HG03565 (cell line): Measurements from ENCODE around the gene CCDC9B.
A peak's percentile ranks its signal among the peaks of the same experiment; 100 is the strongest.

Experiments used
- ATAC-seq: cut with Tn5 transposase; IDR thresholded peaks from one replicate; pipeline ENCODE4 v1.9.1; 2021; ENCODE audit warnings: mild to moderate bottlenecking, moderate library complexity; ENCODE audit not compliant: unreplicated experiment

CCDC9B gene

DNA sequence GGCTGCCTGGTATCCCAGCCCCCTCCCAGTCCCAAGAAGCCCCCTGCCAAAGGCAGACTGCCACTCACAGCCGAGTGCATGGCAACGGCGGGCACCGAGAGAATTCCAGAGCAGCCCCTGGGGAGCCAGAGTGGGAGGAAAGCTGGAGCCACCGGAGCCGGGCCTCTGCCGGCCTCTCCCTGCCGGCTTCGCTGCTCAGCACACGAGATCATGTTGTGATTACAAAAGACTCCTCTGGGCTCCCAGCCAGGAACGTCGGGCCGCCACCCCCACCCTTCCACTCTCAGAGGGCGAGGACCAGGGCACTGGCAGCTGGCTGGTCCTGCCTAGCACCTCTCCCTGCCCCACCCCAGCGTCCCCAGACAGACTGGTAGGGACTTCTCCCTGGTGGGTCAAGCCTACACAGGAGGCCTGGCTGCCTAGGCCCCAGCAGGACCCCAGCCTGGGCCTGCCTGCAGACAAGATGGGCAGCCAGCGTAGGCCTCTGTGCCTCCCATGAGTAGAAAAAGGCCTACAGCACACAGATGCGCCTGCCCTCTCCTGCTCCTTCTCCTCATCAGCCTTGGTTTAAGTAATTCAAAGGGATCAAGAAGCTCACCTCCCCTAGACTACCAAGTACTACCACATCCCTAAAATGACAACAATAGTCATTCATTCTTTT, at the start of gene CCDC9B:
Gene CCDC9B (minus strand): TSS at position 200 of the 661 bp plus-strand sequence. CDS start 120 bp downstream, at position 80.
- no peak for ATAC-seq

GRCh38 chr15:40389824-40390595, 49.3 kb upstream of the CCDC9B start:
- no peak for ATAC-seq

GRCh38 chr15:40388941-40389823, 48.4 kb upstream of the CCDC9B start:
- ATAC-seq, result no peak

DNA sequence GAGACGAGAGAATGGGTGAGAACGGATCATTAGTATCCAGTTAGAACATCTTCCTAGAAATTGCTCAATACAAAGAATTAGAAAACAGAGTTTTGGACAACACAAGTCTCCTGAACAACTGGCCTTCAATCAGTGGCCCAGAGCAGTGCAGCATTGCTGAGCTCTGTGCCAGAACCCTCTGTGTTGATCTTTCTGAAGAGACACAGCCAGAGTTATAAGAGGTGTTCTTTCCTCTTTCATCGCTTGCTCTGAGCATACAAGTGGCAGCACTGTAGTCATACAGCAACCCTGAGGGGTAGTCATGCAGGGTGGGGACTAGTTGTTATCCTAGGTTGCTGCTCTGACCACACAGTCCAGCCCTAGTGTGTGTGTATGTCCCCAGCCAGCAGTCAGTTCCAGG, 45.7 kb upstream of the CCDC9B start:
- no peak for ATAC-seq

DNA sequence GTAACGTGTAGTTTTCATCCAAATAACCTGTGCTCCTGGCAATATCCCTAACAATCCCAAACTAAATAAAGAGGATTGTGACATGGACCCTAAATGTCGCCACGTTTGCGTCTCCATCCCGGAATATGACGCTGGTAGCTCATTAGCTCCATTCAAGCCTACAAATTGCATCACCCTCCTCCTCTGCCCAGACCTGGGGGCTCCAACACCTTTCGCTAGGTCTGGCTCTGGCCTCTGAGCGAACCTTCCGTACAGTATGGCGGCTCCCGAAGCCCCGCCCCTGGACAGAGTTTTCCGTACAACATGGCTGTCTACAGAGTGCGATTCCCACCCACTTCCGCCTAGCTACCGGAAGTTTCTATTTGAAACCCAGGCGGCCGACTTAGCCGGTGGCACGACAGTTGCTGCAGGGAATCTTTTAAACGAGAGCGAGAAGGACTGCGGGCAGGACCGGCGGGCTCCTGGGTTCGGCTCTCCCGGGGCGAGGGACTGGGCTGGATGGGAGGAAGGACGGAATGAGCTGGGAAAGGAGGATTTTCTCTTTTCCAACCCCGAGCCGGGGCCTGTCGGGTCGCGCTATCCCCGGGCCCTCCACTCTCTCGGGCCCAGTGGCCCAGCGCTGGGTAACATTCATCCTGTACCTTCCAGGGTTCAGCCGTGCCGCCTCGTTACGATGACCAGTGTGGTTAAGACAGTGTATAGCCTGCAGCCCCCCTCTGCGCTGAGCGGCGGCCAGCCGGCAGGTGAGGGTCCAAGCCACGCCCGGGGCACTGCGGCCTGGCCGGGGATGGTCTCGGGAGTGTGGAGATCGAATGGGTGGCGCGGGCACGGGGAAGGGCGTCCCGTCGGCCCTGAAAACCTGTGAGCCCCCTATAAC, 42.1 kb upstream of the CCDC9B start, which contains the start of gene KNSTRN:
Gene KNSTRN (plus strand): TSS at position 142 of the 877 bp plus-strand sequence. CDS start 115 bp downstream, at position 257.
- ATAC-seq, result peak; percentile 94

- no peak for ATAC-seq
Observed at GRCh38 chr15:40381818-40382529, 41.2 kb upstream of the CCDC9B start.

DNA sequence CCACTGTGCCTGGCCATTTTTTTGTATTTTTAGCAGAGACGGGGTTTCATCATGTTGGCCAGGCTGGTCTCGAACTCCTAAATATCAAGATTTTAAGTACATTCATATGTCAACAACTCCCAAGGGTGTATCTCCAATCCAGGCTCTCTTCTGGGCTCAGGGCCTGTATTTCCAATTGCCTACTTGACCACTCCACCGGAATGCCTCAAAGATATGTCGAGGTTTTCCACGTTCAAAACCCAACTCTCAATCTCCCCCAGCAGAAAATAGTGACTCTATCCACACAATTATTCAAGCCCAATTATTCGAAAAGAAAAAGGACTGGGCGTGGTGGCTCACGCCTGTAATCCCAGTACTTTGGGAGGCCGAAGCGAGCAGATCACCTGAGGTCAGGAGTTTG, 39.9 kb upstream of the CCDC9B start:
- ATAC-seq, result no peak

GRCh38 chr15:40379853-40380252, 39.1 kb upstream of the CCDC9B start:
- no peak for ATAC-seq

DNA sequence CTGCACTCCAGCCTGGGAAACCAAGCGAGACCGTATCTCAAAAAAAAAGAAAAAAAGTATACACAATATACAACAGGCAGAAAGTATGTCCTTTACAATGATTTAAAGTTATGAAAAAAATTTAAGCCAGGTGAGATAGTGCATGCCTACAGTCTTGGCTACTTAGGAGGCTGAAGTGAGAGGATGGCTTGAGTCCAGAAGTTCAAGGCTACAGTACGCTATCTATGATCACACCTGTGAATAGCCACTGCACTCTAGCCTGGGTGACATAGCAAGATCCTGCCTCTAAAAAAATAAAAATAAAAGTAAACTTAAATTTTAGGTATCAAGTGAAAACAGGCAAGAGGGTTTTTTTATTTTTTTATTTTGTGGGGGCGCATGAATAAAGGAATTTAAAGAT, 38.6 kb upstream of the CCDC9B start:
- no peak for ATAC-seq

GRCh38 chr15:40377606-40378005, 36.9 kb upstream of the CCDC9B start:
- ATAC-seq, result no peak

DNA sequence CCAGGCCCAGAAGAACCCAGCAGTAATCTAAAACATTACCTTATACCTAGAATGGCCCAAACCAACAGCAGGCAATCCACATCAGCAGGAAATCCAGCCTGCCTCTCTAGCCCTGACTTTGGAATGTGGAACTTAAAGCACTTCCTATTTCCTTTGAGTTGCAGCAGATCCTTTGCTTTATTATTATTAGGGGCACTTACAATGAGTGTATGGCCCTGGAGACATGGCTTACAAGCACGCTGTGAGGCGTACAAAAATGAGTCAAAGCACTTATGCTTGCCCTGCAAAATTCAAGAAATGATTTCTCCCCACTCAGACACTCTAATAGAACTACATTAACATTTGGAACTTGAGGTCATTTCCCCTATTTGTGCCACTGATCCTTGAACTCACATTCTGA, 32.2 kb upstream of the CCDC9B start:
- no peak for ATAC-seq

DNA sequence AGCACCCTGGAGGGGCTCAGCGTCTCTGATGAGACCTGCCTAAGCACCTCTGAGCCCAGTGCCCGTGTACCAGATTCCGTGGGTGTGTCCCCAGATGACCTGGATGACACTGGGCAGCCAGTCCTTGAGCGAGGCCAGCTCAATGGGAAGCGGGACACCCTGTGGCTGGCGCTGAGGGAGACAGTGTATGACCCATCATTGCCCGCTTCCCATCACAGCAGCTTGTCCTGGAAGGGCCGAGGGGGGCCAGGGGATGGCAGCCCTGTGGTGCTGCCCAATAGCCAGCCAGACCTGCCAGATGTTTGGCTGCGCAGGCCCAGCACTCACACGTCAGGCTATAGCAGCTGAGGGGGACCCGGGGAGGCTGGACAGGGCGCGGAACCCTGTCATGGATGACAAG, 29.2 kb upstream of the CCDC9B start:
- ATAC-seq, result no peak

DNA sequence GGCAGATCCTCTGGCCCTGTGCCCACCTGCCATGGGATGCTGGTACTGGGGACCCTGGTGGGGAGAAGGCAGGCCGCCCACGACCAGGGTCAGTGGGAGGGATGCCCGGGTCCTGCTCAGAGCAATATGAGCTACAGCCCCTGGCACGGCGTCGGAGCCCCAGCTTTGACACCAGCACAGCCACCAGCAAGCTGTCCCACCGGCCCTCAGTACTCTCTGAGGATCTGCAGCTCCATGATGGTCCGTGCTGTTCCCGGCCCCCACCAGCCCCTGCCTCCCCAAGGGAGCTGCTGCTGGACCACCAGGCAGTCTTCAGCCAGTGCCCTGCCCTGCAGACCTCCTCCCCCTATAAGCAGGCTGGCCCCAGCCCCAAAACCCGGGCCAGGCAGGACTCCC, 28.7 kb upstream of the CCDC9B start:
- ATAC-seq, result no peak

DNA sequence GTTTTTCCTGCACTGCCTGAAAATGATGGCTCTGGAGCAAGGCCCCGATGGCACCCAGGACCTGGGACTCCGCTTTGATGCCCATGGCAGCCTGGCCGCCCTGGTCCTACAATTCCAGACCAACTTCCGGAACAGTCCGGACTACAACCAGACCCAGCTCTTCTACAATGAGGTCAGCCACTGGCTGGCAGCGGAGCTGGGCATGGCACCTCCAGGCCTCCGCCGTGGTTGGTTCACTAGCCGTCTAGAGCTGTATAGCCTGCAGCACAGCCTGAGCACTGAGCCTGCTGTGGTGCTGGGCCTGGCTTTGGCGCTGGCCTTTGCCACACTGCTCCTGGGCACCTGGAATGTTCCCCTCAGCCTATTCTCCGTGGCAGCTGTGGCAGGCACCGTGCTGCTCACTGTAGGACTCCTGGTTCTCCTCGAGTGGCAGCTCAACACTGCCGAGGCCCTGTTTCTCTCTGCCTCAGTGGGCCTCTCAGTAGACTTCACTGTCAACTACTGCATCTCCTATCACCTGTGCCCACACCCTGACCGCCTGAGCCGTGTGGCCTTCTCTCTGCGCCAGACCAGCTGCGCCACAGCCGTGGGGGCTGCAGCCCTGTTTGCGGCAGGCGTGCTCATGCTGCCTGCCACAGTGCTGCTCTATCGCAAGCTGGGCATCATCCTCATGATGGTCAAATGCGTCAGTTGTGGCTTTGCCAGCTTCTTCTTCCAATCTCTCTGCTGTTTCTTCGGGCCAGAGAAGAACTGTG, 28.2 kb upstream of the CCDC9B start:
- no peak for ATAC-seq

GRCh38 chr15:40367686-40368611, 27.2 kb upstream of the CCDC9B start:
- peak; percentile 78 for ATAC-seq

DNA sequence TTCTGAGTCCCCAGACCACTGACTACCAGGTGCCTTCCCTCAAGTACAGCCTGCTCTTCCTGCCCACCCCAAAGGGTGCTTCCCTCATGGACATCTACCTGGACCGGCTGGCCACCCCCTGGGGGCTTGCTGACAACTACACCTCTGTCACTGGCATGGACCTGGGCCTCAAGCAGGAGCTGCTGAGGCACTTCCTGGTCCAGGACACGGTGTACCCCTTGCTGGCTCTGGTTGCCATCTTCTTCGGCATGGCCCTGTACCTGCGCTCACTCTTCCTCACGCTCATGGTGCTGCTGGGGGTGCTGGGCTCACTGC, 26.6 kb upstream of the CCDC9B start:
- no peak for ATAC-seq

GRCh38 chr15:40366457-40367370, 26.0 kb upstream of the CCDC9B start:
- ATAC-seq, result no peak
